Ovary (tissue), 9 donors: ENCODE data around the gene ZNF41. TPM values are rescaled to one million over a fixed set of nuclear protein-coding genes. Genes with fewer than 3 reads are reported as not detected.
"Not testable (repeated sequence)": the region's sequence is repeated elsewhere in the genome, so short reads cannot be mapped to it uniquely, and the experiment has no call there.

ENCODE experiments used
- DNase-seq, 5 donors: peaks; one replicate each; pipeline ENCODE4 v3.0.0-alpha.2; 2019 to 2020
- H3K27ac ChIP-seq, 2 donors: fragments of 200-600 bp; one replicate each; pipeline versions ENCODE4 v1.5.1 to v1.8.0; 2019 to 2022
- H3K27me3 ChIP-seq: fragments of 200-600 bp; one replicate; pipeline ENCODE4 v1.8.0; 2022
- H3K36me3 ChIP-seq: fragments of 200-600 bp; sonication (generic); one replicate; pipeline ENCODE4 v1.5.1; 2019
- H3K4me1 ChIP-seq: one replicate; pipeline ENCODE4 v1.8.1; 2013; ENCODE audit warnings: mild to moderate bottlenecking, moderate library complexity; ENCODE audit not compliant: insufficient read depth
- H3K4me3 ChIP-seq: fragments of 200-600 bp; sonication (generic); one replicate; pipeline ENCODE4 v1.5.1; 2017
- H3K9me3 ChIP-seq, 2 donors: fragments of 200-600 bp in 1 of 2; sonication (generic) in 1 of 2; one replicate each; pipeline versions ENCODE4 v1.5.1 to v1.8.1; 2013 to 2019; ENCODE audit warnings: mild to moderate bottlenecking in 1 of 2, moderate library complexity in 1 of 2
- CTCF ChIP-seq, 3 donors: fragments of 450-650 bp in 2 of 3; fragments of 200-600 bp in 1 of 3; IDR thresholded peaks; one replicate each; pipeline versions ENCODE4 v1.5.1 to v1.8.0; 2016 to 2022; ENCODE audit warnings: antibody characterized with exemption in 3 of 3, mild to moderate bottlenecking in 1 of 3
- EP300 ChIP-seq: sonication (generic); formaldehyde crosslinking; IDR thresholded peaks from one replicate; pipeline ENCODE4 v1.6.1; 2017; ENCODE audit warnings: antibody characterized with exemption
- POLR2A ChIP-seq: fragments of 450-650 bp; IDR thresholded peaks from one replicate; pipeline ENCODE4 v1.6.1; 2017; ENCODE audit warnings: antibody characterized with exemption, mild to moderate bottlenecking, moderate library complexity
- WGBS, 3 donors: extraction: QIAGEN DNeasy Blood & Tissue Kit in 1 of 3; methylation state at CpG; one replicate each; pipeline versions ENCODE4 v1.1.5 to v1.1.7; 2013 to 2017; 5-methylcytosine and 5-hydroxymethylcytosine counted together
- intact Hi-C, 4 donors: fragments of 100-400 bp; cut with DNase I; formaldehyde crosslinking; loops; one replicate each; pipeline versions ENCODE4 v1.11.0 to v1.15.1; 2022 to 2023
- polyA plus RNA-seq, 2 donors: library from polyadenylated mRNA; stranded (reverse); fragments of 200-250 nt in 1 of 2; fragments of 350-450 nt in 1 of 2; fragmentation: Illumina TruSeq in 1 of 2; extraction: RNeasy Lipid Tissue Mini Kit (QIAGEN cat#74804) in 1 of 2; gene quantifications; one replicate each; pipeline ENCODE4 v1.2.3, GENCODE V29; 2013 to 2014
- total RNA-seq, 7 donors: library from RNA; depleted of rRNA in 2 of 7; stranded (reverse); fragments of >200 nt in 2 of 7; fragmentation: NEBNext Ultra II Directional in 3 of 7; extraction: Animal tissue kit (Norgen Biotek cat#: 25700) in 3 of 7; gene quantifications; one replicate each; pipeline versions ENCODE4 v1.1.0 to v1.2.4, GENCODE V29; 2016 to 2023
- donor health status: DM: no; HTN: no; CAD: no; lungs with moderate emphysema.
- donor health status: DM: no; HTN: no; CAD: no.
- donor health status: Bipolar disorder and iron deficiency.
- donor health status: DM: yes; HTN: yes; CAD: no.
- donor health status: DM: no; HTN: no; CAD: no.
- donor health status: DM: yes; HTN: yes; CAD: no.

The ZNF41 gene
- total and polyA plus RNA-seq, 9 donors = 2.9 to 11.3 (median 7.8) TPM

GRCh38 chrX:47500554-47500953 lies 17.5 kb upstream of the ZNF41 start:
- TF ChIP-seq CTCF (IDR thresholded peaks at IDR 0.05) (no peak), POLR2A (no peak), EP300 (no peak)
- WGBS, 3 donors = 64 to 69% (median 67%) methylated on average over 5 of the region's 5 CpGs
- H3K36me3 ChIP-seq = no peaks in the 10 kb centered on the region
- H3K4me1 ChIP-seq = peaks cover 2% of the 10 kb centered on the region
- intact Hi-C loops = no loop called here
- no peak overlapping the region for H3K4me3 ChIP-seq
- no peak for DNase-seq
- no peaks in the 10 kb centered on the region for H3K9me3 ChIP-seq
- no peak overlapping the region for H3K27ac ChIP-seq
- H3K27me3 ChIP-seq = no peaks in the 10 kb centered on the region

- H3K27ac ChIP-seq = no peak overlapping the region
- H3K36me3 ChIP-seq = no peaks in the 10 kb centered on the region
- WGBS, 3 donors = 33 to 52% (median 38%) methylated on average over 3 of the region's 3 CpGs
- H3K4me3 ChIP-seq = no peak overlapping the region
- intact Hi-C loops = no loop called here
- H3K27me3 ChIP-seq = no peaks in the 10 kb centered on the region
- peaks cover 2% of the 10 kb centered on the region for H3K4me1 ChIP-seq
- DNase-seq = no peak
- H3K9me3 ChIP-seq = no peaks in the 10 kb centered on the region
- TF ChIP-seq EP300 (no peak), POLR2A (no peak), CTCF (IDR thresholded peaks at IDR 0.05) (no peak)
Measured at GRCh38 chrX:47499293-47499692, 16.3 kb upstream of the ZNF41 start.

- H3K36me3 ChIP-seq = no peaks in the 10 kb centered on the region
- 61 to 76% (median 71%) methylated on average over 4 of the region's 4 CpGs for WGBS, 3 donors
- DNase-seq = no peak
- H3K27me3 ChIP-seq = no peaks in the 10 kb centered on the region
- no peak overlapping the region for H3K27ac ChIP-seq
- intact Hi-C loops = no loop called here
- TF ChIP-seq CTCF (IDR thresholded peaks at IDR 0.05) (no peak), POLR2A (no peak), EP300 (no peak)
- no peak overlapping the region for H3K4me3 ChIP-seq
- no peaks in the 10 kb centered on the region for H3K9me3 ChIP-seq
- peaks cover 2% of the 10 kb centered on the region for H3K4me1 ChIP-seq
Measured at GRCh38 chrX:47498411-47498810, 15.4 kb upstream of the ZNF41 start.

GRCh38 chrX:47497271-47497888 lies 14.4 kb upstream of the ZNF41 start:
- no peak overlapping the region for H3K27ac ChIP-seq
- intact Hi-C loops = no loop called here
- H3K4me3 ChIP-seq = no peak overlapping the region
- H3K4me1 ChIP-seq = peaks cover 2% of the 10 kb centered on the region
- no peak for DNase-seq
- 41 to 57% (median 43%) methylated on average over 2 of the region's 2 CpGs for WGBS, 3 donors
- H3K36me3 ChIP-seq = no peaks in the 10 kb centered on the region
- H3K27me3 ChIP-seq = no peaks in the 10 kb centered on the region
- no peak for TF ChIP-seq EP300
- TF ChIP-seq CTCF (IDR thresholded peaks at IDR 0.05) = no peak
- no peak for TF ChIP-seq POLR2A
- H3K9me3 ChIP-seq = no peaks in the 10 kb centered on the region

GRCh38 chrX:47492133-47492532 lies 9.1 kb upstream of the ZNF41 start:
- WGBS, 3 donors = 67 to 68% (median 67%) methylated on average over 4 of the region's 4 CpGs
- H3K36me3 ChIP-seq, H3K9me3 ChIP-seq, H3K4me1 ChIP-seq, intact Hi-C loops, H3K27me3 ChIP-seq, H3K27ac ChIP-seq, H3K4me3 ChIP-seq, DNase-seq: not testable (repeated sequence)
